Calu3 (cell line): ENCODE data around the gene PCDH9. TPM values are rescaled to one million over a fixed set of nuclear protein-coding genes. Genes with fewer than 3 reads are reported as not detected.

ENCODE experiments used
- BruUV-seq: library from RNA; stranded (reverse); fragments of 400-500 nt; replicated peaks from 2 replicates; lab custom pipeline; 2021; lab: Mats Ljungman, UMichigan
- CTCF ChIA-PET: fragments of 300-600 bp; sonication (Branson Sonifier 250); formaldehyde crosslinking; loops from one replicate; lab custom pipeline; 2022; ENCODE audit warnings: antibody characterized with exemption; lab: Charles Lee
- DNase-seq: peaks from one replicate; pipeline ENCODE4 v3.0.0; 2022
- H3K27ac Mint-ChIP-seq: one replicate; pipeline ENCODE4 v1.8.0; 2022; ENCODE audit warnings: mixed read lengths; ENCODE audit not compliant: unreplicated experiment
- H3K27me3 Mint-ChIP-seq: one replicate; pipeline ENCODE4 v1.8.0; 2022; ENCODE audit warnings: mixed read lengths; ENCODE audit not compliant: unreplicated experiment
- H3K36me3 Mint-ChIP-seq: one replicate; pipeline ENCODE4 v1.8.0; 2022; ENCODE audit warnings: mild to moderate bottlenecking, moderate library complexity, mixed read lengths; ENCODE audit not compliant: insufficient read depth, unreplicated experiment
- H3K4me1 Mint-ChIP-seq: one replicate; pipeline ENCODE4 v1.8.0; 2022; ENCODE audit warnings: mild to moderate bottlenecking, low read depth, mixed read lengths; ENCODE audit not compliant: unreplicated experiment
- H3K4me3 Mint-ChIP-seq: one replicate; pipeline ENCODE4 v1.8.0; 2022; ENCODE audit warnings: mild to moderate bottlenecking, low read depth, moderate library complexity, mixed read lengths; ENCODE audit not compliant: unreplicated experiment
- H3K9me3 Mint-ChIP-seq: one replicate; pipeline ENCODE4 v1.8.0; 2022; ENCODE audit warnings: low read depth, mixed read lengths; ENCODE audit not compliant: unreplicated experiment
- intact Hi-C: fragments of 100-400 bp; cut with micrococcal nuclease; formaldehyde crosslinking; loops from one replicate; pipeline ENCODE4 v1.10.0; 2022; ENCODE audit not compliant: unreplicated experiment
- total RNA-seq: library from RNA; stranded (reverse); gene quantifications from 2 replicates; pipeline ENCODE4 v1.2.3, GENCODE V29; 2022
- TF ChIP-seq, protein P1 (sequence below): fragments of 200-600 bp; IDR thresholded peaks from one replicate; pipeline ENCODE4 v1.8.0; 2022; ENCODE audit warnings: antibody characterized with exemption; ENCODE audit not compliant: unreplicated experiment

The PCDH9 gene
- total RNA-seq, 1 experiment from 2014 or later: 1.3 TPM

GRCh38 chr13:67152085-67152484, 78.1 kb downstream of the PCDH9 start:
- H3K36me3 Mint-ChIP-seq: no peaks in the 10 kb centered on the region
- TF ChIP-seq, protein P1, sequence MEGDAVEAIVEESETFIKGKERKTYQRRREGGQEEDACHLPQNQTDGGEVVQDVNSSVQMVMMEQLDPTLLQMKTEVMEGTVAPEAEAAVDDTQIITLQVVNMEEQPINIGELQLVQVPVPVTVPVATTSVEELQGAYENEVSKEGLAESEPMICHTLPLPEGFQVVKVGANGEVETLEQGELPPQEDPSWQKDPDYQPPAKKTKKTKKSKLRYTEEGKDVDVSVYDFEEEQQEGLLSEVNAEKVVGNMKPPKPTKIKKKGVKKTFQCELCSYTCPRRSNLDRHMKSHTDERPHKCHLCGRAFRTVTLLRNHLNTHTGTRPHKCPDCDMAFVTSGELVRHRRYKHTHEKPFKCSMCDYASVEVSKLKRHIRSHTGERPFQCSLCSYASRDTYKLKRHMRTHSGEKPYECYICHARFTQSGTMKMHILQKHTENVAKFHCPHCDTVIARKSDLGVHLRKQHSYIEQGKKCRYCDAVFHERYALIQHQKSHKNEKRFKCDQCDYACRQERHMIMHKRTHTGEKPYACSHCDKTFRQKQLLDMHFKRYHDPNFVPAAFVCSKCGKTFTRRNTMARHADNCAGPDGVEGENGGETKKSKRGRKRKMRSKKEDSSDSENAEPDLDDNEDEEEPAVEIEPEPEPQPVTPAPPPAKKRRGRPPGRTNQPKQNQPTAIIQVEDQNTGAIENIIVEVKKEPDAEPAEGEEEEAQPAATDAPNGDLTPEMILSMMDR: no peak
- H3K4me1 Mint-ChIP-seq: no peaks in the 10 kb centered on the region
- DNase-seq: no peak
- no peaks in the 10 kb centered on the region for H3K9me3 Mint-ChIP-seq
- no peaks in the 10 kb centered on the region for H3K27me3 Mint-ChIP-seq
- BruUV-seq: no TSS peak
- CTCF ChIA-PET: no interaction called here
- intact Hi-C loops: no loop called here
- no peak overlapping the region for H3K27ac Mint-ChIP-seq
- H3K4me3 Mint-ChIP-seq: no peak overlapping the region

GRCh38 chr13:67151652-67152051, 78.5 kb downstream of the PCDH9 start:
- no peaks in the 10 kb centered on the region for H3K36me3 Mint-ChIP-seq
- intact Hi-C loops: no loop called here
- H3K27ac Mint-ChIP-seq: no peak overlapping the region
- H3K4me1 Mint-ChIP-seq: no peaks in the 10 kb centered on the region
- no peak overlapping the region for H3K4me3 Mint-ChIP-seq
- no TSS peak for BruUV-seq
- no peak for DNase-seq
- H3K9me3 Mint-ChIP-seq: no peaks in the 10 kb centered on the region
- CTCF ChIA-PET: no interaction called here
- TF ChIP-seq, protein P1: no peak
- H3K27me3 Mint-ChIP-seq: no peaks in the 10 kb centered on the region

GRCh38 chr13:67150608-67151007, 79.5 kb downstream of the PCDH9 start:
- CTCF ChIA-PET: no interaction called here
- no peak for DNase-seq
- H3K27me3 Mint-ChIP-seq: no peaks in the 10 kb centered on the region
- H3K9me3 Mint-ChIP-seq: no peaks in the 10 kb centered on the region
- H3K4me3 Mint-ChIP-seq: no peak overlapping the region
- no TSS peak for BruUV-seq
- H3K27ac Mint-ChIP-seq: no peak overlapping the region
- H3K4me1 Mint-ChIP-seq: no peaks in the 10 kb centered on the region
- intact Hi-C loops: no loop called here
- H3K36me3 Mint-ChIP-seq: no peaks in the 10 kb centered on the region
- TF ChIP-seq, protein P1: no peak

DNA sequence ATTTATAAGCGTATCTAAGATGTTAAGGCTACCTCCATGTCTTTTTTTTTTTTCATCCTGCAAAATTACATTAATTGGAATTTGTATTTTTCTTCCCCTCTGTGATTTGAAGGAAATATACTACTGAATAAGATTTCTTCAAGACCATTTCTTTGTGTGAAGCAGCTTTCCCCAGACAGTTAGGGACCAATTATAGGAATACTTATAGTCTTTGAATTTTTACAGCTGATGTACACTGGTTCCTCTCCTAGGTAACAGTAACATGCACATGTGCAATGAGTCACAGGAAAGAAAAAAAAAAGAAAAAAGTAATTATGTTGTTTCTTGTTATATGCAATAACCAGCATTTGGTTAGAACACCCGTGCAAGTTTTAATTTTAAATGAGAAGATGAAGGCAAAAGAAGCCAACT, 82.0 kb downstream of the PCDH9 start:
- no peak for DNase-seq
- intact Hi-C loops: no loop called here
- Mint-ChIP-seq H3K4me1 (no peaks in the 10 kb centered on the region), H3K36me3 (no peaks in the 10 kb centered on the region), H3K27ac (no peak overlapping the region), H3K4me3 (no peak overlapping the region), H3K9me3 (no peaks in the 10 kb centered on the region), H3K27me3 (no peaks in the 10 kb centered on the region)
- CTCF ChIA-PET: no interaction called here
- BruUV-seq: no TSS peak
- TF ChIP-seq, protein P1: no peak
